ENCODE data around the gene MCOLN1.

Gene MCOLN1

GRCh38 chr19:7578127-7578526 is 55.7 kb downstream of the MCOLN1 start:
- no peak for DNase-seq

- no peak for DNase-seq
Measured at GRCh38 chr19:7579182-7579581, 56.8 kb downstream of the MCOLN1 start.

DNA sequence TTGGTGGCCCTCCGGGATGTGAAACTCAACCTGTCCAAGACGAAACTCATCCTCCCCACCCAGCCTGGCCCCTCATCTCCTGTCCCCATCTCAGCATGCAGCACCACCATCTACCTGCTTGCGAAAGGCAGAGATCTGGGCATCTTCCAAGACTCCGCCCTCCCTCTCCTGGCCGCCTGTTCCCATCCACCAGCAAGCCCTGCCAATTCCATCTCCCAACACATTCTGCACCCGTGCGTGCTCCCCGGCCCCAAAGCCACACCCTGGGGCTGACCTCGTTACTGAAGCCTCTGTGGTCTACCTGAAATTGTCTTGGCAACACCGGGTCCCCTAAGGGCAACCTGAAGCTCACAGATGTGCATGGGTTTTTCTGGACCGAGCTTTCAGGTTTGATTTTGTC is 60.0 kb downstream of the MCOLN1 start:
- no peak for DNase-seq

Data from stimulated activated CD4-positive, alpha-beta T cell treated with anti-CD3 and anti-CD28 coated beads, Interleukin-2, amount 100 ng/mL, for 24 hours (primary cell).